Testis (tissue), 3 donors: ENCODE data around the gene LHX4. TPM values are rescaled to one million over a fixed set of nuclear protein-coding genes. Genes with fewer than 3 reads are reported as not detected.
A peak's percentile ranks its signal among the peaks of the same experiment; 100 is the strongest.

Source experiments
- DNase-seq: peaks from one replicate; pipeline ENCODE4 v3.0.0-alpha.2; 2019
- H3K27ac ChIP-seq, 2 donors: fragments of 200-600 bp; sonication (generic); one replicate each; pipeline ENCODE4 v1.5.1; 2019
- H3K27me3 ChIP-seq: fragments of 200-600 bp; sonication (generic); one replicate; pipeline ENCODE4 v1.5.1; 2019
- H3K36me3 ChIP-seq: fragments of 200-600 bp; sonication (generic); one replicate; pipeline ENCODE4 v1.5.1; 2017; ENCODE audit warnings: low read depth; ENCODE audit errors: missing control alignments
- H3K4me1 ChIP-seq: fragments of 200-600 bp; sonication (generic); one replicate; pipeline ENCODE4 v1.5.1; 2019
- H3K4me3 ChIP-seq, 2 donors: fragments of 200-600 bp; sonication (generic); one replicate each; pipeline ENCODE4 v1.5.1; 2017 to 2019
- H3K9me3 ChIP-seq: fragments of 200-600 bp; sonication (generic); one replicate; pipeline ENCODE4 v1.5.1; 2017
- POLR2A ChIP-seq: fragments of 450-650 bp; IDR thresholded peaks from one replicate; pipeline ENCODE4 v1.6.1; 2017; ENCODE audit warnings: antibody characterized with exemption, mild to moderate bottlenecking, moderate library complexity
- WGBS, 2 donors: methylation state at CpG; one replicate each; pipeline ENCODE4 v1.1.5; 2018; 5-methylcytosine and 5-hydroxymethylcytosine counted together
- intact Hi-C: fragments of 100-400 bp; cut with DNase I; formaldehyde crosslinking; loops from one replicate; pipeline ENCODE4 v1.15.1; 2023; ENCODE audit warnings: low total_unique reads
- polyA plus RNA-seq: library from polyadenylated mRNA; stranded (reverse); fragments of 350-450 nt; fragmentation: Illumina TruSeq; extraction: RNeasy Lipid Tissue Mini Kit (QIAGEN cat#74804); gene quantifications from one replicate; pipeline ENCODE4 v1.2.3, GENCODE V29; 2014; ENCODE audit warnings: low read depth, low replicate concordance; ENCODE audit not compliant: insufficient read depth
- total RNA-seq, 2 donors: library from RNA; depleted of rRNA; stranded (reverse); fragments of >200 nt; gene quantifications; one replicate each; pipeline ENCODE4 v1.2.3, GENCODE V29; 2016
- TF ChIP-seq, protein P1 (sequence below), 3 experiments: fragments of 450-650 bp in 2 of 3; fragments of 200-600 bp in 1 of 3; sonication (generic) in 1 of 3; IDR thresholded peaks; one replicate each; pipeline ENCODE4 v1.5.1; 2016 to 2019; ENCODE audit warnings: antibody characterized with exemption in 3 of 3, mild to moderate bottlenecking in 2 of 3, moderate library complexity in 1 of 3

Gene LHX4
- total and polyA plus RNA-seq, 3 donors from 2014 or later = 0.63 to 5.2 (median 1.3) TPM

DNA sequence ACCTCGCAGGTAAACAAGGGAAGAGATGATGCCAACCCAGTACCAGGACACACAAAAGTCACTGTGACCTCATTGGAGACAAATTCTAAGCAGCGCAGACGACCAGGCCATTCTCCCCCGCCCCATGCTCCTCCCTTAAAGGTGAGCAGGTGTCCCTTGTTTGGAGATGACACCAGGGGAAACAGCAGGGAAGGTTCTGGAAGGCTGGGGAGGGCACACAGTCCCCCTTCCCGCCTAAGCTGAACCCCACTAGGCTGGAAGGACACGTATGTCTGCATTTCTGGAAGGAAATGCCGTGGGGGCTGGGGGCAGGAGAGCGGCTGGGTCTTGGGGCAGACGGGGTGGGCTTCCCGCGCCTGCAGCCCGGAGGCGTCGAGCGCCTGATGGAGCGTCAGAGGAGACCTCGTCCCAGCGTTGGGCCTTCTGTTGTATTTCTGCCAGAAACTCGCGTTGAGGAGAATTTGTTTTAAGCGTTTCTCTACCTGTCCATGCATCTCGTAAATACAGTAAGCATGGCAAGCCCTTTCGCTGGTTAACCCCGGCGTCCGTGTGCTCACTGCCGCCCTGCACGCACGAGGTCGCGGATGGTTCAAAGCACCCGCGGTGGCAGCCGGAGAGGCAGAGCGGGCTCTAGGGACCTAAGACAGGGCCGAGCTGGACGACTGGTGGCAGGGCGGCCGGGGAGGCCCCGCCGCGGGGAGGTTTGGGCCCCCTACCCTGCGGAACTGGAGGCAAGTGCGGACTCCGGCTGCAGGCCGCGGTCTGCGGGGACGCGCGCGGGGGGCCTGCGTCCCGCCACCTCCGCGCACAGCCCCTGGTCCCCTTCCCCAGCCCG is 1.2 kb upstream of the LHX4 start:
- Histone ChIP-seq H3K36me3 (no peaks in the 10 kb centered on the region), H3K4me1 (peaks cover 19% of the 10 kb centered on the region), H3K9me3 (no peaks in the 10 kb centered on the region), H3K27me3 (no peaks in the 10 kb centered on the region), H3K27ac (no peak overlapping the region), H3K4me3 (peak overlapping the region; percentile 51 to 68)
- intact Hi-C loops = no loop called here
- WGBS, 2 donors = 4 to 9% methylated on average over 25 to 47 of the region's 57 CpGs
- peak; percentile 32 for DNase-seq
- TF ChIP-seq, protein P1, sequence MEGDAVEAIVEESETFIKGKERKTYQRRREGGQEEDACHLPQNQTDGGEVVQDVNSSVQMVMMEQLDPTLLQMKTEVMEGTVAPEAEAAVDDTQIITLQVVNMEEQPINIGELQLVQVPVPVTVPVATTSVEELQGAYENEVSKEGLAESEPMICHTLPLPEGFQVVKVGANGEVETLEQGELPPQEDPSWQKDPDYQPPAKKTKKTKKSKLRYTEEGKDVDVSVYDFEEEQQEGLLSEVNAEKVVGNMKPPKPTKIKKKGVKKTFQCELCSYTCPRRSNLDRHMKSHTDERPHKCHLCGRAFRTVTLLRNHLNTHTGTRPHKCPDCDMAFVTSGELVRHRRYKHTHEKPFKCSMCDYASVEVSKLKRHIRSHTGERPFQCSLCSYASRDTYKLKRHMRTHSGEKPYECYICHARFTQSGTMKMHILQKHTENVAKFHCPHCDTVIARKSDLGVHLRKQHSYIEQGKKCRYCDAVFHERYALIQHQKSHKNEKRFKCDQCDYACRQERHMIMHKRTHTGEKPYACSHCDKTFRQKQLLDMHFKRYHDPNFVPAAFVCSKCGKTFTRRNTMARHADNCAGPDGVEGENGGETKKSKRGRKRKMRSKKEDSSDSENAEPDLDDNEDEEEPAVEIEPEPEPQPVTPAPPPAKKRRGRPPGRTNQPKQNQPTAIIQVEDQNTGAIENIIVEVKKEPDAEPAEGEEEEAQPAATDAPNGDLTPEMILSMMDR (IDR thresholded peaks at IDR 0.05) = no peak
- TF ChIP-seq POLR2A = no peak

DNA sequence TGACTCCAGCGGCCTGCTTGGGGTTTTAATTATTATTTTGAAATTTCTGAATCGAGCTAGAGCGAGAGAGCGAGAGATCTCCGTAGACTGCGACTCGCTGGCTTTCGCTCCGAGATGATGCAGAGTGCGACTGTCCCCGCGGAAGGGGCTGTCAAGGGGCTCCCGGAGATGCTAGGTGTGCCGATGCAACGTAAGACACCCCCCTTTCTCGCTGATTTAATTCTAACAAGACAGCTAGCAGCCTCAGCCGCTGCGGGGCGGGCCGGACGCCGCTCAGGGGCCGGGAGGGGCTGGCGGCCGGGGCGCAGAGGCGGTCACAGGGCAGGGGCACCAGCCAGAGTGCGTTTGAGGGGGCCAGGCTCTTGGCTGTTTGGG is 339 bp downstream of the LHX4 start:
- WGBS, 2 donors = 0 to 1% methylated on average over 6 to 28 of the region's 28 CpGs
- intact Hi-C loops = no loop called here

DNA sequence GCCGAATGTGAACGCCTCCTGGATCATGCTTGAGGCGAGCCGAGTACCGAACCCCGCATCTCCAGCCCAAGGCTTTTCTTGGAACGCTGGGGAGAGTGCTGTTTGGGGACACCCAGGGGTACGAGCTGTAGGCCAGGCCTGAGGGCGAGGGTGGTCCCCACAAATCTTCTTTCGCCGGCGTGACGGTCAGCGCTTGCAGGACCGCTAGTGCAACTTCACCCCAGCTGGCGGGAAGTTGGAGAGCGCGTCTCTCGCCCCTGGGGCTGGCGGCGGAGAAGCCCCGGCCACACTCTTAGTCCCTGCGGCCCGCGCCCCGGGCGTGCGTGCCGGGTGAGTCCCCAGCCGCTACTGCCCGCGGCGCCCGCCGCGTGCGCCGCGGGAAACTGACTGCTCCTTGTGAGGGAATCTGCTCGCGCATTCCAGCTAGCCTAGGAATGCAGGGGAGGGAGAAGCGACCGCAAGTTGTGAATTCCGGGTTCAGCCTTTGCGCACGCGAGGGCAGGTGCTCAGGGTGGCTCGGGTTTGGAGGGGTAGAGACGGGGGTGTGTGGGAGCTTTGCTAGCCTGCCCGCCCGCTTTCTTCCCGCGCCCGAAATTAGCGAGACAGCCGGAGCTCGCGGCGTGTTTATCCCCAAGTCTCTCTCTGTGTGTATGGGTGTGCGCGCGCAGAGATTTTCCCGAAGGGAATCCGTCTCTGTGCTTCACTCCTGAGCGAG is 884 bp downstream of the LHX4 start:
- DNase-seq = peak; percentile 27

More for the DNA sequence above, 339 bp downstream of the LHX4 start:
- H3K9me3 ChIP-seq = no peaks in the 10 kb centered on the region
- DNase-seq = no peak
- H3K27me3 ChIP-seq = no peaks in the 10 kb centered on the region
- no peak for TF ChIP-seq POLR2A
- TF ChIP-seq, protein P1 (IDR thresholded peaks at IDR 0.05) = no peak
- no peak overlapping the region for H3K27ac ChIP-seq
- H3K36me3 ChIP-seq = no peaks in the 10 kb centered on the region
- H3K4me3 ChIP-seq = peak overlapping the region; percentile 51 to 68
- peaks cover 19% of the 10 kb centered on the region for H3K4me1 ChIP-seq

DNA sequence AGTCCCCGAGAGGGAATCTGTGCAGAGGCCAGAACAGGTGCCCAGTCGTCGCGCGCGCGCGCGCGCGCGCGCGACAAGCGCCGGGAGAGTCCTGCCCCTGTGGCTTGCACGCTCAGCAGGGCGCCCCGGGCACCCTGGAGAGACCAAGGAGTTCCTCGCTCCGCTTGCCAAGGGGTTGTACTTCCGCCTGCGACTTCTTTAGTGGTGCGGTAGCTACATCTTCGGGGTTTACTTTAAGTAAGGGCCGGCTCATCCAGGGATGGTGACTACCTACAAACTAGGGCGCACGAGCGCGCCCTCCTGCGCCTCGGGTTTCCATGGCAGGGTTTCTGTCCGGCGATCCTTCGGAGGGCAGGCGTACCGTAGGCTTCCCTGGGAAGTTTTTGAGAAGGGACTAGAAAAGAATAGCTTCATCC is 1.4 kb downstream of the LHX4 start:
- 1 to 4% methylated on average over 7 to 37 of the region's 37 CpGs for WGBS, 2 donors
- Histone ChIP-seq H3K27me3 (no peaks in the 10 kb centered on the region), H3K27ac (no peak overlapping the region), H3K9me3 (no peaks in the 10 kb centered on the region), H3K4me1 (peaks cover 19% of the 10 kb centered on the region), H3K4me3 (peak overlapping the region; percentile 51 to 68), H3K36me3 (no peaks in the 10 kb centered on the region)
- intact Hi-C loops = no loop called here
- TF ChIP-seq, protein P1 (IDR thresholded peaks at IDR 0.05) = no peak
- TF ChIP-seq POLR2A = no peak
- DNase-seq = peak; percentile 55

More for the DNA sequence above, 884 bp downstream of the LHX4 start:
- Histone ChIP-seq H3K27me3 (no peaks in the 10 kb centered on the region), H3K4me1 (peaks cover 19% of the 10 kb centered on the region), H3K4me3 (peak overlapping the region; percentile 51 to 68), H3K9me3 (no peaks in the 10 kb centered on the region), H3K27ac (no peak overlapping the region), H3K36me3 (no peaks in the 10 kb centered on the region)
- no peak for TF ChIP-seq POLR2A
- TF ChIP-seq, protein P1 (IDR thresholded peaks at IDR 0.05) = no peak
- 0% methylated on average over 14 to 59 of the region's 65 CpGs for WGBS, 2 donors
- intact Hi-C loops = no loop called here
